Body of pancreas (tissue), 4 donors: ENCODE results near the gene WDR7.

Experiments used
- CTCF ChIP-seq, 7 experiments: fragments of 450-650 bp in 4 of 7; fragments of 200-600 bp in 3 of 7; sonication (generic) in 3 of 7; IDR thresholded peaks; one replicate each; pipeline ENCODE4 v1.5.1; 2016 to 2019; ENCODE audit warnings: antibody characterized with exemption in 7 of 7
- POLR2A ChIP-seq, 3 donors: fragments of 450-650 bp; IDR thresholded peaks; one replicate each; pipeline ENCODE4 v1.6.1; 2016; ENCODE audit warnings: antibody characterized with exemption in 3 of 3, mild to moderate bottlenecking in 2 of 3

- no peak for TF ChIP-seq CTCF (IDR thresholded peaks at IDR 0.05)
- no peak for TF ChIP-seq POLR2A (IDR thresholded peaks at IDR 0.05)
Measured at GRCh38 chr18:57030417-57030816, 379.3 kb downstream of the WDR7 start.
